ENCODE measurements around the gene ABCC11. TPM values are rescaled to one million over a fixed set of nuclear protein-coding genes. Genes with fewer than 3 reads are reported as not detected.

ABCC11 gene
- polyA plus RNA-seq, 2 of the 4 experiments (the other 2 are of a cell fraction), result 0.19 to 0.21 TPM

GRCh38 chr16:48225456-48225855 lies 21.9 kb downstream of the ABCC11 start:
- ChIA-PET POLR2A (no interaction called here), CTCF (interaction anchor here (0.6 kb wide), 1 partner anchor 232 kb away, joined by 3 read pairs; no protein-coding TSS in a partner anchor)
- H3K4me3 ChIP-seq, result no peak overlapping the region
- no peaks in the 10 kb centered on the region for H3K4me1 ChIP-seq
- H3K4me2 ChIP-seq, result no peak overlapping the region
- TF ChIP-seq CHD2 (IDR thresholded peaks at IDR 0.05; ENCODE audit: low read length, partially characterized antibody), result no peak
- no peak for ATAC-seq
- H3K9me3 ChIP-seq, result no peaks in the 10 kb centered on the region
- FAIRE-seq, result no peak
- no peak for DNase-seq (ENCODE audit: low read depth in 1 of 2, low spot score in 1 of 2)
- 77% methylated on average over 5 of the region's 5 CpGs for WGBS (ENCODE audit: missing lambda C conversion rate)
- no peak overlapping the region for H3K27ac ChIP-seq

- Histone ChIP-seq H3K4me3 (no peak overlapping the region), H3K27ac (no peak overlapping the region), H3K9me3 (no peaks in the 10 kb centered on the region), H3K4me1 (no peaks in the 10 kb centered on the region), H3K4me2 (no peak overlapping the region)
- ATAC-seq (no peak), FAIRE-seq (no peak), DNase-seq (ENCODE audit: low read depth in 1 of 2, low spot score in 1 of 2) (no peak)
- TF ChIP-seq HOXA7 (CRISPR knock-in tag; IDR thresholded peaks at IDR 0.05) (no peak), MAZ (IDR thresholded peaks at IDR 0.05; ENCODE audit: borderline replicate concordance, low read depth, low read length) (no peak), NFE2L2 (conservative IDR thresholded peaks at IDR 0.05; ENCODE audit: low read length) (no peak), TFCP2L1 (CRISPR knock-in tag; IDR thresholded peaks at IDR 0.05) (no peak), BHLHE40 (IDR thresholded peaks at IDR 0.05; ENCODE audit: low read depth, low read length) (no peak), RAD21 (conservative IDR thresholded peaks at IDR 0.05 in 1 of 2, IDR thresholded peaks at IDR 0.05 in 1 of 2) (no peak), CTCF (IDR thresholded peaks at IDR 0.05) (no peak), CEBPB (IDR thresholded peaks at IDR 0.05) (no peak), RNF2 (IDR thresholded peaks at IDR 0.05; ENCODE audit: borderline replicate concordance, low read depth) (no peak), SREBF2 (IDR thresholded peaks at IDR 0.05) (no peak), ZSCAN20 (CRISPR knock-in tag; IDR thresholded peaks at IDR 0.05) (no peak), ZFP36 (IDR thresholded peaks at IDR 0.05; ENCODE audit: borderline replicate concordance, partially characterized antibody) (no peak), HDAC2 (IDR thresholded peaks at IDR 0.05) (no peak)
- ChIA-PET CTCF (interaction anchor here (1.4 kb wide), 1 partner anchor 12 kb away, joined by 4 read pairs; no protein-coding TSS in a partner anchor), POLR2A (no interaction called here)
- WGBS (ENCODE audit: missing lambda C conversion rate), result 84% methylated on average over 4 of the region's 4 CpGs
These were observed 23.8 kb downstream of the ABCC11 start for GRCh38 chr16:48223490-48223889.

GRCh38 chr16:48220891-48221290 lies 26.4 kb downstream of the ABCC11 start:
- CTCF ChIA-PET, result no interaction called here
- Histone ChIP-seq H3K4me2 (no peak overlapping the region), H3K4me3 (no peak overlapping the region), H3K4me1 (no peaks in the 10 kb centered on the region), H3K27ac (no peak overlapping the region), H3K9me3 (no peaks in the 10 kb centered on the region)
- POLR2A ChIA-PET, result interaction anchor here (0.6 kb wide), 1 partner anchor 25 kb away, joined by 3 read pairs; no protein-coding TSS in a partner anchor
- ATAC-seq, result no peak
- WGBS (ENCODE audit: missing lambda C conversion rate), result 69% methylated on average over 3 of the region's 3 CpGs
- no peak for TF ChIP-seq EHF (CRISPR knock-in tag; IDR thresholded peaks at IDR 0.05)
- no peak for TF ChIP-seq PHF8 (IDR thresholded peaks at IDR 0.05; ENCODE audit: borderline replicate concordance, low read depth)
- TF ChIP-seq JUN (IDR thresholded peaks at IDR 0.05), result no peak
- no peak for TF ChIP-seq CBX2 (IDR thresholded peaks at IDR 0.05; ENCODE audit: borderline replicate concordance, low read depth)
- no peak for TF ChIP-seq CBX8 (IDR thresholded peaks at IDR 0.05)
- TF ChIP-seq POLR2AphosphoS2 (conservative IDR thresholded peaks at IDR 0.05; ENCODE audit: low read length), result no peak
- no peak for TF ChIP-seq EHMT2 (IDR thresholded peaks at IDR 0.05; ENCODE audit: low read depth)
- no peak for TF ChIP-seq NR3C1 (IDR thresholded peaks at IDR 0.05)
- TF ChIP-seq CEBPB (IDR thresholded peaks at IDR 0.05), result no peak
- TF ChIP-seq CHD2 (IDR thresholded peaks at IDR 0.05; ENCODE audit: low read length, partially characterized antibody), result no peak
- no peak for TF ChIP-seq ZFP36 (IDR thresholded peaks at IDR 0.05; ENCODE audit: borderline replicate concordance, partially characterized antibody)
- TF ChIP-seq KDM5A (IDR thresholded peaks at IDR 0.05), result no peak
- no peak for TF ChIP-seq HMGXB4 (CRISPR knock-in tag; IDR thresholded peaks at IDR 0.05; ENCODE audit: borderline replicate concordance)
- no peak for TF ChIP-seq ATOH8 (CRISPR knock-in tag; IDR thresholded peaks at IDR 0.05; ENCODE audit: low read depth)
- TF ChIP-seq ZNF302 (CRISPR knock-in tag; IDR thresholded peaks at IDR 0.05), result no peak
- TF ChIP-seq HES2 (IDR thresholded peaks at IDR 0.05), result no peak
- no peak for DNase-seq (ENCODE audit: low read depth in 1 of 2, low spot score in 1 of 2)
- FAIRE-seq, result no peak
